B cell (primary cell): ENCODE results near the gene ARHGAP22. TPM values are rescaled to one million over a fixed set of nuclear protein-coding genes. Genes with fewer than 3 reads are reported as not detected.

ENCODE experiments used
- ATAC-seq: fragments of 200-7000 bp; cut with Tn5 transposase; one replicate; pipeline ENCODE4 v1.10.0; 2021; ENCODE audit warnings: low read depth, mild to moderate bottlenecking, moderate number of reproducible peaks, moderate library complexity
- CTCF ChIA-PET: fragments of 350-600 bp; sonication (Branson Sonifier 250); formaldehyde crosslinking; loops from one replicate; lab custom pipeline; 2021; ENCODE audit warnings: antibody characterized with exemption, inconsistent platforms; lab: Charles Lee
- POLR2A ChIA-PET: fragments of 350-600 bp; sonication (Branson Sonifier 250); formaldehyde crosslinking; loops from one replicate; lab custom pipeline; 2021; ENCODE audit warnings: antibody characterized with exemption; lab: Charles Lee
- DNase-seq: peaks from one replicate; pipeline ENCODE4 v3.0.0; 2013
- H2AFZ ChIP-seq: 2 replicates; pipeline ENCODE4 v1.6.1; 2012; ENCODE audit warnings: mild to moderate bottlenecking, low read depth, low read length; ENCODE audit not compliant: insufficient read depth, poor library complexity, severe bottlenecking
- H3K27ac ChIP-seq, 2 donors: 1 replicate in 1 of 2; 2 replicates in 1 of 2; pipeline ENCODE4 v1.5.1; 2012 to 2013; ENCODE audit warnings: low read length in 2 of 2, mild to moderate bottlenecking in 2 of 2, moderate library complexity in 1 of 2
- H3K27me3 ChIP-seq, 4 experiments: fragments of 200-600 bp in 1 of 4; sonication (generic) in 1 of 4; replicated peaks in 1 of 4; 1 replicate in 2 of 4; 2 replicates in 2 of 4; pipeline versions ENCODE4 v1.6.1 to v1.7.0; 2013 to 2016; ENCODE audit warnings: low read length in 3 of 4, mild to moderate bottlenecking in 2 of 4, mixed read lengths in 1 of 4, moderate library complexity in 1 of 4; ENCODE audit not compliant: insufficient read depth in 4 of 4, control insufficient read depth in 3 of 4; ENCODE audit errors: control extremely low read depth in 1 of 4
- H3K36me3 ChIP-seq, 2 experiments: replicated peaks in 1 of 2; 1 replicate in 1 of 2; 2 replicates in 1 of 2; pipeline versions ENCODE4 v1.6.1 to v1.7.1; 2013; ENCODE audit warnings: low read length in 1 of 2; ENCODE audit not compliant: insufficient read depth in 2 of 2, control insufficient read depth in 1 of 2; ENCODE audit errors: control extremely low read depth in 1 of 2, extremely low read depth in 1 of 2
- H3K4me1 ChIP-seq, 2 donors: fragments of 200-600 bp in 1 of 2; sonication (generic) in 1 of 2; 1 replicate in 1 of 2; 2 replicates in 1 of 2; pipeline versions ENCODE4 v1.5.1 to v1.6.1; 2013 to 2017; ENCODE audit warnings: low read length in 2 of 2; ENCODE audit not compliant: control insufficient read depth in 2 of 2, insufficient read depth in 2 of 2
- H3K4me2 ChIP-seq: replicated peaks from 2 replicates; pipeline ENCODE3; 2012; ENCODE audit warnings: mild to moderate bottlenecking, low read depth, low read length; ENCODE audit not compliant: poor library complexity, severe bottlenecking
- H3K4me3 ChIP-seq, 5 experiments: fragments of 200-600 bp in 1 of 5; sonication (generic) in 1 of 5; 1 replicate in 3 of 5; 2 replicates in 2 of 5; pipeline versions ENCODE4 v1.5.1 to v1.7.0; 2011 to 2016; ENCODE audit warnings: low read length in 4 of 5, mild to moderate bottlenecking in 4 of 5, low read depth in 2 of 5, control low read depth in 1 of 5, moderate library complexity in 1 of 5; ENCODE audit not compliant: insufficient read depth in 1 of 5; ENCODE audit errors: control extremely low read depth in 1 of 5, extremely low read depth in 1 of 5
- H3K79me2 ChIP-seq: fragments of 200-600 bp; sonication (generic); one replicate; pipeline ENCODE4 v1.6.0; 2016; ENCODE audit warnings: low read length; ENCODE audit not compliant: control insufficient read depth, insufficient read depth
- H3K9ac ChIP-seq: fragments of 200-600 bp; sonication (generic); 2 replicates; pipeline ENCODE4 v1.6.1; 2017; ENCODE audit warnings: mild to moderate bottlenecking, low read length, moderate library complexity
- H3K9me3 ChIP-seq, 3 donors: one replicate each; pipeline versions ENCODE4 v1.6.1 to v1.7.1; 2013; ENCODE audit warnings: low read length in 2 of 3; ENCODE audit not compliant: control insufficient read depth in 2 of 3, insufficient read depth in 1 of 3; ENCODE audit errors: control extremely low read depth in 1 of 3
- H4K20me1 ChIP-seq: 2 replicates; pipeline ENCODE4 v1.6.0; 2012; ENCODE audit warnings: mild to moderate bottlenecking, low read length; ENCODE audit not compliant: insufficient read depth, control insufficient read depth, poor library complexity, severe bottlenecking
- H3K27ac Mint-ChIP-seq: one replicate; pipeline ENCODE4 v1.8.0; 2021; ENCODE audit warnings: mixed read lengths
- H3K27me3 Mint-ChIP-seq: one replicate; pipeline ENCODE4 v1.8.0; 2021; ENCODE audit warnings: mixed read lengths
- H3K4me1 Mint-ChIP-seq: one replicate; pipeline ENCODE4 v1.8.0; 2021; ENCODE audit warnings: mixed read lengths
- H3K4me3 Mint-ChIP-seq: one replicate; pipeline ENCODE4 v1.8.0; 2021; ENCODE audit warnings: mixed read lengths
- H3K9me3 Mint-ChIP-seq: one replicate; pipeline ENCODE4 v1.8.0; 2022; ENCODE audit warnings: mixed read lengths; ENCODE audit not compliant: insufficient read depth
- EZH2 ChIP-seq: IDR thresholded peaks from 2 replicates; pipeline ENCODE4 v1.6.1; 2012; ENCODE audit warnings: borderline replicate concordance, low read depth, mild to moderate bottlenecking, moderate library complexity, low read length; ENCODE audit not compliant: insufficient read depth, poor library complexity, severe bottlenecking
- WGBS: methylation state at CpG from one replicate; pipeline ENCODE4 v1.1.5; 2013; ENCODE audit warnings: missing lambda C conversion rate; ENCODE audit not compliant: insufficient coverage; 5-methylcytosine and 5-hydroxymethylcytosine counted together
- intact Hi-C: fragments of 100-400 bp; cut with micrococcal nuclease; formaldehyde crosslinking; loops from one replicate; pipeline ENCODE4 v1.10.0; 2022
- polyA plus RNA-seq: library from polyadenylated mRNA; depleted of rRNA; stranded (reverse); fragments of >200 nt; gene quantifications from 2 replicates; pipeline ENCODE4 v1.2.3, GENCODE V29; 2012
- total RNA-seq, 2 donors: library from RNA; stranded (reverse); fragments of 120-200 nt in 1 of 2; gene quantifications; 1 replicate in 1 of 2; 2 replicates in 1 of 2; pipeline versions ENCODE4 v1.2.3 to v1.2.4, GENCODE V29; 2013 to 2022
- TF ChIP-seq, protein P1 (sequence below): fragments of 200-600 bp; IDR thresholded peaks from one replicate; pipeline ENCODE4 v1.8.0; 2022; ENCODE audit warnings: antibody characterized with exemption, mild to moderate bottlenecking

The ARHGAP22 gene
- total and polyA plus RNA-seq, 2 donors (not counting 1 experiment from before 2014, with no cell fraction given), result 1.9 to 2.0 TPM

GRCh38 chr10:48497780-48498770 lies 106.8 kb downstream of the ARHGAP22 start:
- Histone ChIP-seq H2AFZ (no peak overlapping the region), H3K4me3 (no peak overlapping the region), H3K9ac (no peak overlapping the region), H3K4me2 (no peak overlapping the region), H3K27me3 (peaks cover 0 to 6% (median 3%) of the 10 kb centered on the region in 4 experiments), H3K36me3 (no peaks in the 10 kb centered on the region), H4K20me1 (no peaks in the 10 kb centered on the region), H3K9me3 (peaks cover 0 to 4% (median 0%) of the 10 kb centered on the region in 3 donors), H3K79me2 (no peaks in the 10 kb centered on the region), H3K27ac (no peak overlapping the region), H3K4me1 (peaks cover 0 to 3% of the 10 kb centered on the region in 2 donors)
- Mint-ChIP-seq H3K27ac (no peak overlapping the region), H3K4me3 (no peak overlapping the region), H3K4me1 (peaks cover 23% of the 10 kb centered on the region), H3K9me3 (no peaks in the 10 kb centered on the region), H3K27me3 (peaks cover 38% of the 10 kb centered on the region)
- WGBS, result 82% methylated on average over 14 of the region's 17 CpGs
- TF ChIP-seq, protein P1, sequence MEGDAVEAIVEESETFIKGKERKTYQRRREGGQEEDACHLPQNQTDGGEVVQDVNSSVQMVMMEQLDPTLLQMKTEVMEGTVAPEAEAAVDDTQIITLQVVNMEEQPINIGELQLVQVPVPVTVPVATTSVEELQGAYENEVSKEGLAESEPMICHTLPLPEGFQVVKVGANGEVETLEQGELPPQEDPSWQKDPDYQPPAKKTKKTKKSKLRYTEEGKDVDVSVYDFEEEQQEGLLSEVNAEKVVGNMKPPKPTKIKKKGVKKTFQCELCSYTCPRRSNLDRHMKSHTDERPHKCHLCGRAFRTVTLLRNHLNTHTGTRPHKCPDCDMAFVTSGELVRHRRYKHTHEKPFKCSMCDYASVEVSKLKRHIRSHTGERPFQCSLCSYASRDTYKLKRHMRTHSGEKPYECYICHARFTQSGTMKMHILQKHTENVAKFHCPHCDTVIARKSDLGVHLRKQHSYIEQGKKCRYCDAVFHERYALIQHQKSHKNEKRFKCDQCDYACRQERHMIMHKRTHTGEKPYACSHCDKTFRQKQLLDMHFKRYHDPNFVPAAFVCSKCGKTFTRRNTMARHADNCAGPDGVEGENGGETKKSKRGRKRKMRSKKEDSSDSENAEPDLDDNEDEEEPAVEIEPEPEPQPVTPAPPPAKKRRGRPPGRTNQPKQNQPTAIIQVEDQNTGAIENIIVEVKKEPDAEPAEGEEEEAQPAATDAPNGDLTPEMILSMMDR, result no peak
- TF ChIP-seq EZH2, result no peak
- intact Hi-C loops, result no loop called here
- DNase-seq (no peak), ATAC-seq (no peak)
- CTCF ChIA-PET, result no interaction called here
- POLR2A ChIA-PET, result no interaction called here
